Measurements from ENCODE around the gene LIMS3.
"Not testable (repeated sequence)": the region's sequence is repeated elsewhere in the genome, so short reads cannot be mapped to it uniquely, and the experiment has no call there.

LIMS3 gene

DNA sequence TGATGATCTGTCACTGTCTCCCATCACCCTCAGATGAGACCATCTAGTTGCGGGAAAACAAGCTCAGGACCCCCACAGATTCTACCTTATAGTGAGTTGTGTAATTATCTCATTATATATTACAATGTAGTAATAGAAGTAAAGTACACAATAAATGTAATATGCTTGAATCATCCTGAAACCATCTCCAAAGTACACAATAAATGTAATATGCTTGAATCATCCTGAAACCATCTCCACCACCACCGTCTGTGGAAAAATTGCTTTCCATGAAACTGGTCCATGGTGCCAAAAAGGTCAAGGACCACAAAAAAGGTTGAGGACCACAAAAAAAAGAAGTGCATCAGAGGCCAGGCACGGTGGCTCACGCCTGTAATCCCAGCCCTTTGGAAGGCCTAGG, 29.3 kb downstream of the LIMS3 start:
- not testable (repeated sequence) for DNase-seq (ENCODE audit: low spot score)

GRCh38 chr2:109929222-109929621, 30.7 kb downstream of the LIMS3 start:
- DNase-seq (ENCODE audit: low spot score) = not testable (repeated sequence)

- DNase-seq (ENCODE audit: low spot score) = not testable (repeated sequence)
Measured at GRCh38 chr2:109936534-109936933, 38.0 kb downstream of the LIMS3 start.

DNA sequence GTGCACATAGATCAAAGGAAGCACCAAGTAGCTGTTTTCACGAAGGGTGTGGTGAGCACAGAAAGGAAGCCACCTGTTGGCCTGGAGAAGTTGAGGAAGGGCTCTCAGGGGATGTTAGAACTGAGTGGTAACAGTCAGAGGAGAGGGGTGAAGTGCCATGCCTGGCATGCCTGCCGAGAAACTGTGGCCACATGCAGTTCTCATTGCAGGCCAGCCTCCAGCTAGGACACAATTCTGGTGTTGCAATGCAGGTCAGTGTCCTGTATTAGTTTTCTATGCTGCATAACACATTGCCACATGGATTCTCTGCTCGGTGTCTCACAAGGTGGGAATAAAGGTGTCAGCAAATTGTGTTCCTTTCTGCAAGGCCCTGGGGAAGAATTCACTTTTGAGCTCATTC, 46.9 kb downstream of the LIMS3 start:
- DNase-seq (ENCODE audit: low spot score) = not testable (repeated sequence)

DNA sequence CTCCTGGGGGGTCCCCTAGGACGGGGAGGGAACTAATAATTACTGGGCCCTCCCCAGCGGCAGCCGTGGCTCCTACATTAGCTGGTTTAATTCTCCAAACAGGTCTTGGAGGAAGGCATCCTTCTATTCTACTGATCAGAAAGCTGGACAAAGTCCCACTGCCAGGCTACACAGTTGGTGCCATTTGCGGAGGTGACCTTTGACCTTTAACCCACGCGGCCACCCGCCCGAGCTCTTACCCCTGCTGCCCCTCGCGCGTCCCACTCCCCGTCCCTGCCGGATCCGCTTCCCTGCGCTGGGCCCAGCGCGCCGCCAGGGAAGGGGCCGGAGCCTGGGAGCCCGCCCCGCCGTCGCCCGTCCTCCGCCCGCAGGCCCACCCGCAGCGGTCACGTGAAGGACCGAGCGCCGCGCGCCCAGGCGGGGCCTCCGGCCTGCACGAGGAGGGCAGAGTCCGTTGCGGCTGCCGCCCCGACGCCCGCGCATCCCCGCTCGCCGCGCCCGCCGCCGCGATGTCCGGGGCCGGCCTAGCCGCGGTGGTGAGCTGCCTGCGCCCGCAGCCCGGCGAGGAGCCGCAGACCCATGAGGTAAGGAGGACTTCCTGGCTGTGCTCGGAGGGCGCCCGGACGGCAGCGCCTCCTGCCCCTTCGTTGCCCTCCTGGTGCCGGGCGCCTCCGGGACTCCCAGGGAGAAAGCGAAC, 48.9 kb downstream of the LIMS3 start:
- DNase-seq (ENCODE audit: low spot score) = not testable (repeated sequence)

DNA sequence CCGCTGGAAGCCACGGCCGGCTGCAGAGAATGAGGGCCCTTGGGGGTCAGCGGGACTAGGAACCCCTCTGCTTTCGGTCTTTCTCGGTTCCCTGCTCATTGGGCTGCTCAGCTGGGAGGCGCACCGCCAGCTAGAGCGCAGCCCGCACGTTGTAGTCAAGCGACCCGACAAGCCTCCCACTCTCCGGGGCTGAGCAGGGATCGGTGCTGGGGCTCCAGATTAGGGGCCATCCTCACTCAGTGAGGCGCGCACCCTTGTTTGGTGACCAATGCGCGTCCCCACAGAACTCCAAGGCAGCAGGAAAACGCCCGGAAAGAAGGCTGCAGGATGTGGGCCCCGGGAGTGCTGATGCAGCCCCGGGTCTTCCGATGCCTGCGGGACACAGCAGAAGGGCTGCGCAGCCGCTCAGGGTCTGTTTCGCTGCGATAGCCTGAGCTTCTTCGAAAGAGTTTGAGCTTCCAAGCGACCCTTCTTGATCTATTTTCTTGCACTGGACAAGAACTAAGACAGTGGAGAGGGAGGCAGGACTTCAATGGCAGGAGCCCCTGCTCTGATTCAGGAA, 49.6 kb downstream of the LIMS3 start:
- DNase-seq (ENCODE audit: low spot score) = not testable (repeated sequence)

DNA sequence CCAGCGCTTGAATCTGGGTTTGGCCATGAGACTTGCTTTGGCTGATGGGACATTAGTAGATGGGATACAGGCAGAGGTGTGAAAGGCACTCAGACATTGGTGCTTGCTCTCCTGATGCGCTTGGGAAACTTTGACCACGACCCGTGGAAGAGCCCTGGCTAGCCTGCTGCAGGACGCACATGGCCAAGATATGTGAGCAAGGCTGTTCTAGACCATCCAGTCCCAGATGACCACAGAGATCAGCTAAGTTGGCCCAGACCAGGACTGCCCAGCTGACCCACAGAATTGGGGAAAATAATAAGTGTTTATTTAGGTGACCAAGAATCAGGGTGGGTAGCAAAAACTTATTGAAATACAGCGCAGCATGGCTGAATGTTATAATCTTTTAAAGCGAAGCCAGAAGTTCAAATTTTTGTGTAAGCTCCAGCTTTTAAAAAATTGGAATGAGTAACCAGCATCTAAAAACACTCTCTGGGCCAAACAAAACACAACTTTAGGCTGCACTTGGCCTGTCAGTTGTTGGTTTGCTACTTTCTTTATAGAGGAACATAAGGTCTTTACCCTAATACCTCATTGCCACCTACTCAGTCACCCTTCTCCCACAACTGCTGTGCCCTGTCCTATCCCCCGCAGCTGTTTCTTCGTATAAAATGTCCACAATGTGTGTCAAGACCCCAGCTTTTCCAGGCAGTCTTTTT, 51.8 kb downstream of the LIMS3 start:
- DNase-seq (ENCODE audit: low spot score) = not testable (repeated sequence)

GRCh38 chr2:109963942-109964341, 65.5 kb downstream of the LIMS3 start:
- not testable (repeated sequence) for DNase-seq (ENCODE audit: low spot score)

DNA sequence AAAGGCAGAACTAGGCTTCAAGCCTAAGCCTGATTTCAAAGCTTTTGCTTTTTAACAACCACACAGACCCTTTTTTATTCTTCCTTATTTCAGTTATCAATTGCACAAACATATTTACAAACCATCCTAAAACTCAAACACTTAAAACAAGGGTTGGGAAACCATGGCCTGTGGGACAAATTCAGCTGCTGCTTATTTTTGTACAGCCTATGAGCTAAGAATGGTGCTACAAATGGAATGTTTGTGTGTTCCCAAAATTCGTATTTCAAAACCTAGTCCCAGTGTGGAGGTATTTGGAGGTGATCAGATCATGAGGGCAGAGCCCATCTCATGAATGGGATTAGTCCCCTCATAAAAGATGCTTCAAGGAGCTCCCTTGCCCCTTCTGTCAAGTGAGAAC, 67.0 kb downstream of the LIMS3 start:
- DNase-seq (ENCODE audit: low spot score) = not testable (repeated sequence)

DNA sequence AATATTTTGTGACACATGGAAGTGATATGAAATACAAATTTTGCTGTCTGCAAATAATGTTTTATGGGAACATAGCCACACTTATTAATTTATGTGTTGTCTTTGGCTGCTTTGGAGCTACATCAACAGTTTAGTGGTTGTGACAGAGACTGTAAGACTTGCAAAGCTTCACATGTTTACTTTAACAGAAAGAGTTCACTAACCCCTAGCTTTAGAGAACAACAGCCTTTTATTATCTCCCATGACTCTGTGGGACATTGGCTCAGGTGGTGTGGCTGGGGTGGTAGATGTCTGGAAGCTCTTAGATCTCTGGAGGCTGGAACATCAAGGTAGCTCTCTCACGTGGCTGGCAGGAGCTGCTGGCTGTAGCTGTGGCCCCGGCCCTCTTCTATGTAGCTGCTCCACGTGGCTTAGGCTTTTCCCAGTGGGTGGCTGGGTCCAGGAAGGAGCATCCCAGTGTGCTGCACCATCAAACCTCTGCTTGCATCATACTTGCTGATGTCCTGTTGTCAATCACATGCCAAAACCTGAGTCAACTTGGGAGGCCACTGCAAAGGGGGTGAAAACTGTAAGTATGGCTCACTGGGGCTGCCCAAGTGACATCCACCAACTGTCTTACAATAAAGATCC, 67.7 kb downstream of the LIMS3 start:
- DNase-seq (ENCODE audit: low spot score) = not testable (repeated sequence)

DNA sequence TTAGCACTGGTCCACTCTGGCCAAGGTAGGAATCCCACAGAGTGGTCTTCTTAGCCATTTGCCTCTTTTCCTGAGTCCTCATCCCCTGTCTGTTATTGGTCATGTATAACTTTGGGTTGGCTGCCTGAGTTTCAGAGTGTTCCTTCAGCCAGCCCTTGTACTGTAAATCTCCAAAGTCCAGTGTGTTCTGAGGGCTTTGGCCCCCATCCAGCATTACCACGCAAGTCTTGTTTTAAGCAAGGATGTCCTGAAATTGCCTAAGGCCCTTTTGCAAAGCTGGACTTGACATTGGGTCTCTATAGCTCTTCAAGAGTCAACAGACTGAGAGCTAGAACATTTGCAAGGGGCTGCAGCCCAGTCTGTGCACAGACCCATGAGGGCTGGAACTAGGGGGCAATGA, 68.4 kb downstream of the LIMS3 start:
- DNase-seq (ENCODE audit: low spot score) = not testable (repeated sequence)

GRCh38 chr2:109969864-109970263, 71.4 kb downstream of the LIMS3 start:
- not testable (repeated sequence) for DNase-seq (ENCODE audit: low spot score)

DNA sequence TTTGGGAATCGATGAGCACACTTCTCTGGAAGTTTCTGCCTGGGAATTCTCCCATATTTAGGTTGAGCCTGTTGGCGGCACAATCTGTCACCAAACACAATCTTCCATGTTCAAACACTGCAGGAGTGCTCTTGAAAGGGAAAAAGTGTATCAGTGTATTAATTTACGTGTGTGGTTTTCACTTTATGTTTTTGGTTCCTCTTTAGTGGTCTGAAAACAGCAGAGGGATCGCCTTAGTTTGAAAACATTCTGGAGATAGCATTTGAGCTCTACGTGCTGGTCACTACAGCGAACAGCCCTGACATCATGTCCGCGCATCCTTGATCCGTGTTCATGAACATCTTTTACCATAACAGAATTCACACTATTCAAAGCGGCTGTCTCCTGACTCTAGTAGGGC, 73.2 kb downstream of the LIMS3 start:
- not testable (repeated sequence) for DNase-seq (ENCODE audit: low spot score)

Measured in iPS-NIHi11 (cell line).